T-helper 1 cell treated with Interleukin-12 subunit alpha and Interleukin-12 subunit beta and Interleukin-4 antibody, amounts not matched to agents 30 μg/mL and 1 μg/mL, for 36 hours (primary cell): Measurements from ENCODE around the gene OTOP2.
A peak's percentile ranks its signal among the peaks of the same experiment; 100 is the strongest.
"Not testable (repeated sequence)": the region's sequence is repeated elsewhere in the genome, so short reads cannot be mapped to it uniquely, and the experiment has no call there.

Source experiments
- H3K27ac Mint-ChIP-seq: one replicate; pipeline ENCODE4 v1.8.0; 2021; ENCODE audit warnings: mild to moderate bottlenecking, mixed read lengths
- H3K27me3 Mint-ChIP-seq: one replicate; pipeline ENCODE4 v1.8.0; 2021; ENCODE audit warnings: low read depth, mixed read lengths
- H3K36me3 Mint-ChIP-seq: one replicate; pipeline ENCODE4 v1.8.0; 2021; ENCODE audit warnings: low read depth, mixed read lengths
- H3K4me1 Mint-ChIP-seq: one replicate; pipeline ENCODE4 v1.8.0; 2021; ENCODE audit warnings: low read depth, mixed read lengths
- H3K4me3 Mint-ChIP-seq: one replicate; pipeline ENCODE4 v1.8.0; 2021; ENCODE audit warnings: mild to moderate bottlenecking, moderate library complexity, mixed read lengths
- H3K9me3 Mint-ChIP-seq: one replicate; pipeline ENCODE4 v1.8.0; 2021; ENCODE audit warnings: mixed read lengths

Gene OTOP2

DNA sequence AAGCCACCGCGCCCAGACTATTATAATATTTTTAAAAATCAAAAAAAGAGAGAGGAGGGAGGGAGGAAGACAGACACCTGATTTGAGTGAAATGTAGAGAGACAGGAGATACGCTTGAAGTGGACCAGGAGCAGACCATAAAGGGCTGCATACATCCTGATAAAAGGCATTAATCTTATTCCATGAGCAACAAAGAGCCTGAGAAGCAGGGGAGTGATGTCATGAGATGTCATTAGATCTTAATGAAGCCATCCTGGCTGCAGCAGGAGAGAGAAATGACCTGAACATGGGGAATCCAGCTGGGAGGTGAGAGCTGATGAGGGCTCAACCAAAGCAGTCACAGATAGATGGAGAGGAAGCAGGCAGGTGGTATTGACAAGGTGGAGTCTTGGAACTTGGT lies 53.7 kb downstream of the OTOP2 start:
- no peak overlapping the region for H3K27ac Mint-ChIP-seq
- peaks cover 11% of the 10 kb centered on the region for H3K4me1 Mint-ChIP-seq
- peaks cover 52% of the 10 kb centered on the region for H3K27me3 Mint-ChIP-seq
- H3K4me3 Mint-ChIP-seq: no peak overlapping the region
- H3K36me3 Mint-ChIP-seq: no peaks in the 10 kb centered on the region
- H3K9me3 Mint-ChIP-seq: no peaks in the 10 kb centered on the region

DNA sequence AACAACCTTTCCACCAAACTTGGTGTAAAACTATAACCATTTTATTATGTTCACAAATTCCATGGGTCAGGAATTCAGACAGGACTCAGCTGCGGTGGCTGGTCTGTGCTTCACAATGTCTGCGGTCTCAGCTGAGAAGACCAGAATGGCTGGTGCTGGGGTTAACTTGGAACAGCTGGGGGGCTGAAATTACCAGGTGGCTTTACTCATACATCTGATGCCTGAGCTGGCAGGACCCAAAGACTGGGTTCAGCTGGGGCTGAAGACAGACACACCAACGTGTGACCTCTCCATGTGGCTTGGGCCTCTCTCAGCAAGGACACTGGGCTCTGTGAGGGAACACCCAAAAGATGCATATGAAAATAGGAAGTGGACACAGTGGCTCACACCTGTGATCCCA lies 54.2 kb downstream of the OTOP2 start:
- peaks cover 8% of the 10 kb centered on the region for H3K4me1 Mint-ChIP-seq
- no peak overlapping the region for H3K27ac Mint-ChIP-seq
- peaks cover 48% of the 10 kb centered on the region for H3K27me3 Mint-ChIP-seq
- H3K9me3 Mint-ChIP-seq: no peaks in the 10 kb centered on the region
- no peak overlapping the region for H3K4me3 Mint-ChIP-seq
- H3K36me3 Mint-ChIP-seq: no peaks in the 10 kb centered on the region

DNA sequence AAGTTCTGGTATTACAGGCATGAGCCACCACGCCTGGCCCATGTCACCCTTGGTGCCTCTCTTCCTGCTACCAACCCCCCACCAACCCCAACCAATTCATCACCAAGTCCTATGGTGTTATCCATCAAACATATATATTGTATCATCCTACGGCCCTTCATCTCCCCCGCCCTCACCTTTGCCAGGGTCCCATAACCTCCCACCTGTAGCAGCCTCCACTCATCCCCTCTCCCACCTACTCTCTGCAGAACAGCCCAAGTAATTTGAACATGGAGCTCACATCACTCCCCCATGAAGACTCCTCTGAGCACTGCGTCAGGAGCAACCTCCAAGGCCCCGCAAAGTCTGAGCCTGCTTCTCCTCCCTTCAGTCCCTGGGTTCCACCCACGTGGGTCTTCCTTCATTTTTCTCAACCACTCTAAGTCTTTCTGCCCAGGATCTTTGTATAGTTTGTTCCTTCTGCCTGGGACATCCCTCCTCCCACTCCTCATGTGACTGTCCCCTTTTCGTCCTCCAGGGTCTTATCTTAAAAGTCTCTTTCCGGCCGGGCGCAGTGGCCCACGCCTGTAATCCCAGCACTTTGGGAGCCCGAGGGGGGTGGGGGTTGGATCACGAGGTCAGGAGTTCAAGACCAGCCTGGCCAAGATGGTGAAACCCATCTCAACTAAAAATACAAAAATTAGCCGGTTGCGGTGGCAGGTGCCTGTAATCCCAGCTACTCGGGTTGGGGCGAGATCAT lies 55.5 kb downstream of the OTOP2 start:
- Mint-ChIP-seq H3K9me3 (no peaks in the 10 kb centered on the region), H3K4me1 (peaks cover 8% of the 10 kb centered on the region), H3K27ac (no peak overlapping the region), H3K27me3 (peaks cover 50% of the 10 kb centered on the region), H3K36me3 (no peaks in the 10 kb centered on the region), H3K4me3 (no peak overlapping the region)

DNA sequence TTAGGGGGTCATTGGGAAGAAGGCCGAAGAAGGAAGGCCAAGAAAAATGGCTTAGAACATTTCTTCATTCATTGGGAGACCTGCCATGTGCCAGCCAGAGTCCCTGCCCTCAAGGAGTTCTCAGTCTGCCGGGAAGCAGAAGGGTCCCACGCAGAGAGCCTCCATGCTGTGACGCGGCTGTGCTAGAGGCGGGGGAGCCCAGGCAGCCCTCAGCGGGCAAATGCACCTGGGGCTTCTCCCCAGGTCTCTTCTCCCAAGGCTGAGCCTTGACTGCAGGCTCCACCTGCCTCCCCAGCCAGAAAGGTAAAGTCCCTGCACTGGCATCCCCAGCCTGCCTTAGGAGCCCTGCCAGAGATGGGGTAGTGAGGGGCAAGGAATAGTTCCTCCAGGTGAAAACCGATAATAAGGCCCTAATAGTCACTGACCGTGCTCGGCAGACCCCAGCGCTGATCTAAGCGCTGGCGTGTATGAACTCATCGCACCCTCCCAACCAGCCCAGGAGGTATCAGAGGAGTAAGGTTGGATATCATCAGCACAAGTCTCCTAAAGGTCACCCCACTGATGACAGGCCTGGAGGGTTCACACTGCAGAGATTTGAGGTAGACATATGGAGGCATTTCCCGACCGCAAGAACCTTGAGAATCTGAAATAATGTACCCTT lies 57.4 kb downstream of the OTOP2 start:
- Mint-ChIP-seq H3K4me3 (peak overlapping the region; percentile 89), H3K36me3 (no peaks in the 10 kb centered on the region), H3K4me1 (peaks cover 8% of the 10 kb centered on the region), H3K9me3 (no peaks in the 10 kb centered on the region), H3K27ac (peak overlapping the region; percentile 85), H3K27me3 (peaks cover 52% of the 10 kb centered on the region)

DNA sequence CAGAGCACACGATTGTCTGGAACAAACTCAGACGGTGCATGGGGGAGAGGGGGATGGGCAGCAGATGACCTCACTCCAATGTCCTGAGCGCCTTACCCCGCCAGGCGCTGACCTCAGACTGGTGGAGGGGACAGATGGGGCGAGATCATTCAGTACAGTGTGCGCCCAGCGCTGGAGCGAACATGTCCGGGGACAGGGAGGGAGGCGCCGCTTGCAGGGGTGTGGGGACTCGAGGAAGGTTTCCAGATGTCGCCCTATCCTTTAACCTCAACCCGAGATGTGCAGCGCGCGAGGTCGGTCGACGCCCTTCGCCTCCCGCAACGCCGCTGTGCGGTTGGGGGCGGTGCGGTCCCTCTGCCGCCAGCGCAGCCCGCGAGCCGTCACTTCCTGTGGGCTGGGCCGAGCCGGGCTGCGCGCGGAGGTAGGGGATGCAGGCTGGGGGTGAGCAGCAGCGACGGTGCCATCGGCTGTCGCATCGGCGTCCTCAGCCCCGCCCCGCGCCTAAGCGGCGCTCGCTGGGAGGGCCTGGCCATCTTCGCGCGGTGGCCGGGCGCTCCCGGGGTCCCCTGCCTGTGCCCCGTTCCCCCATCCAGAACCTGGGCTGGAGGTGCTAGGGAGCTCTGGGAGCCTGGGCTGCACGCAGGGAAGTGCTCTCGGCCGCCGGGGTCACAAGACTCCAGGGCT lies 58.0 kb downstream of the OTOP2 start:
- no peaks in the 10 kb centered on the region for H3K36me3 Mint-ChIP-seq
- H3K4me3 Mint-ChIP-seq: peak overlapping the region; percentile 89
- peaks cover 9% of the 10 kb centered on the region for H3K4me1 Mint-ChIP-seq
- peaks cover 57% of the 10 kb centered on the region for H3K27me3 Mint-ChIP-seq
- H3K27ac Mint-ChIP-seq: peak overlapping the region; percentile 85
- no peaks in the 10 kb centered on the region for H3K9me3 Mint-ChIP-seq

DNA sequence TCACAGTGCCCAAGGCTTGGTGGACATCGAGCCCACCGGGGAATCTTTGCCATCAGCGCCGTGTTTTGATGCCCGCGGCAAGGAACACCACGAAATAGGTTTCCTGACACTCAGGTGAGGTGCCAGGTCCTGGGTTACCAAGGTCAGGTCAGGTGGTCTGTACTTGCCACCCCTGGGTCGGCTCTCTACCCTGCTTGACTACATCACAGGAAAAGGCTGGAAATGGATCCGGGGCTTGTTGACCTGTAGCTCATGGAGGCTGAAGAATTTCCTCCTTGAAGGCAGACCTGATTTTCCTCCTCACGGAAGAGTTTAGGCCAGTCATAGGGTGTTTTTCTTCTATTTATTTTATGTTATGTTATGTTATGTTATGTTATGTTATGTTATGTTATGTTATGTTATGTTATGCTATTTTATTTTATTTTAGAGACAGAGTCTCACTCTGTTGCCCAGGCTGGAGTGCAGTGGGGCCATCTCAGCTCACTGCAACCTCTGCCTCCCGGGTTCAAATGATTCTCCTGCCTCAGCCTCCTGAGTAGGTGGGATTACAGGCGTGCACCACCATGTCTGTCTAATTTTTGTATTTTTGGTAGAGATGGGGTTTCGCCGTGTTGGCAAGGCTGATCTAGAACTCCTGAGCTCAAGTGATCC lies 58.7 kb downstream of the OTOP2 start:
- not testable (repeated sequence) for H3K9me3 Mint-ChIP-seq, H3K27ac Mint-ChIP-seq, H3K36me3 Mint-ChIP-seq
- Mint-ChIP-seq H3K4me3 (peak overlapping the region; percentile 25), H3K4me1 (peaks cover 11% of the 10 kb centered on the region), H3K27me3 (peaks cover 56% of the 10 kb centered on the region)
